Activated CD4-positive, alpha-beta T cell treated with anti-CD3 and anti-CD28 coated beads, Interleukin-2, amount 50 U/mL, for 16 hours (primary cell): Measurements from ENCODE around the gene PHKB.

Source experiments
- DNase-seq: peaks from one replicate; pipeline ENCODE4 v3.0.0-alpha.2; 2020

The PHKB gene

DNA sequence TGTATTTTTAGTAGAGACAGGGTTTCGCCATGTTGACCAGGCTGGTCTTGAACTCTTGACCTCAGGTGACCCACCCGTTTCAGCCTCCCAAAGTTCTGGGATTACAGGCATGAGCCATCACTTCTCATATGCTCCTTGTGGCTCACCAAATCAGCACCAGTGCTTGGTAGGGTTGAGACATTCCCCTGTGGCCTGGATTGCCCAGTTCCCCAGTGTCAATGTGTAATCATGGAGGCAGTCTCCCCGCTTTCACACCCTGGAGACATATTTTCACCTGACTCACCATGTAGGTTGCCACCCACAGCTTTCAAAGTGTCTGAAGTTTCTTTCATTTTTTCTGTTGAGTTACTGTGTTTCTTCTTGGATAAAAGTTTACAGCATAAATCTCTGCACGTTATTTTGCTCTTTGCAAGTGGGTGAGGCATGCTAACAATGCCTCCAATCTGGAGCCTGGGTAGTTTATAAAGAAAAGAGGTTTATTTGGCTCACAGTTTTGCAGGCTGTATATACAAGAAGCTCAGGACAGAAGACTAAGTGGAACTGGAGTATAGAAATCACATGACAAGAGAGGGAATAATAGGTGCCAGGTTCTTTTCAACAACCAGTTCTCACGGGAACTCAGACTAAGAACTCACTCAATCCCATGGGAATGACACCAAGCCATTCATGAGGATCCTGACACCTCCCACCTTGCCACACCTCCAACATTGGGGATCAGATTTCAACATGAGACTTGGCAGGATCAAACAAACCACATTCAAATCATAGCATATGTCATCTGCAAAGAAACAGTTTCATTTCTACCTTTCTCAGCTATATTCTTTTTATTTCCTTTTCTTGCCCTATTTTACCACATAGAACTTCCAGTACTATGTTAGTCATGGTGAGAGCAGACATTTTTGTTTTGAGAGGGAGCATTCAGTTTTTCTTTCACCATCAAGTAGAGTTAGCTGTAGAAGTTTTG is 113.2 kb downstream of the PHKB start:
- DNase-seq, result peak; percentile 33

DNA sequence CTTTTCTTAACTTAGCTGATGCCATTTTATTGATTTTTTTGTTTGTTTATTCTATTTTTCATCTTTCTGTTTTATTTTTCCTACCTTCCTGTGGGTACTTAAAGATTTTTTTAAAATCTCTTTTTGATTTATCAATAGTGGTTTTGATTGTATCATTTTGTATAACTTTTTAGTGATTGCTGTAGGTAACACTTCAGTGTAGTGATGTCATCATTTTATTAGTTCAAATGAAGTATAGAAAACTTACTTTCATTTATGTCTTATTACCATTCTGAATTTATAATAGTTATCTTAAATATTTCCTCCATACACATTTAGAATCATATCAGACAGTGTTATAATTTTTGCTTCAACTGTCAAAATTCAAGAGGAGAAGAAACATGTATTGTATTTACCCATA is 115.9 kb downstream of the PHKB start:
- no peak for DNase-seq

DNA sequence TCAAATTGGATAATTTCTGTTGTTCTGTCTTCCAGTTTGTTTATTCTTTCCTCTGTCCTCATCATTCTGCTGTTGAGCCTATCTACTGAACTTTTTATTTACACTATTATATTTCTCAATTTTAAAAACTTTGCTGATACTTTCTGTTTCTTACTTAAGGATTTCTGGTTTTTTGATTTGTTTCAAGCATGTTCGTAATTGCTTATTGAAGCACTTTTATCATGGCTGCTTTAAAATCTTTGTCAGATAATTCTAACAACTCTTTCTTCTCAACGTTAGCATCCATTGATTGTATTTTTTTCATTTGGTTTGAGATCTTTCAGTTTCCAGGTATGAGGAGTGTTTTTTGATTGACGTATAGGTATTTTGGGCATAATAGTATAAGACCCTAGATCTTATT is 116.9 kb downstream of the PHKB start:
- no peak for DNase-seq

DNA sequence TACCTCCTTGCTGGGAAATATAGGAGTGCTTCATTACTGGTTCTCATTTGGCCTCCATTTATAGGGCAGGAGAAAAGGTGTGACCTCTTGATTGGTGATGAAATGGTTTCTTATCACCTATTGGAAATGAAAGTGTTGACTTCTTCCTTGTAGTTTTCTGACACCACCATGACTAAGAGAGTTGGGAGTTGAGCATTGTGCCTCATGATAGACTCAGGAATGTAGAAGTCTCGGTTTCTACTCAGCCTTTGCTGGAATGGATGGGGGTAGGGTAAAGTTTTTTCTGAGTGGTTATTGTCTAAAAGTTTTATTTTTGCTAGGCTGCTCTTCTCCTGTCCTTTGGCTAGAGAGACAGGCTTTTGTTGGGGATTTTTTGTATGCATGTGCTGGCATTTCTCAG is 117.4 kb downstream of the PHKB start:
- DNase-seq, result no peak

DNA sequence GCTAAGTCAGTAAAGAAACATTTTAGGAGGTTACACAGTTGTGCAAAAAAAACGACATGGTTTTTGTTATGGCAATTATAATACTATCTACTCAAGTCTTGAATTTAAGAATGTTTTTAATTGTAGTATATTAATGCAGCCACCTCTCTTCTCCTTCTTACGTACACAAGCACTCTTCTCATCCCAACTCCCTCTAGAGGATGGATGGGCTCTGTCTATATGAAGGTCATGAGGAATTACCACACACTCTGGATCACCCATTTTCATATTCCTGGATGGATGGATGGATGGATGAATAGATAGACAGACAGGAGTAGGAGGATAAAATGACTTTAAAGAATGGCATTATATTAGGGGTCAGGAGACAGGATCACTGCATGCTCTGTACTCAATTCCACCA is 120.0 kb downstream of the PHKB start:
- DNase-seq, result no peak

DNA sequence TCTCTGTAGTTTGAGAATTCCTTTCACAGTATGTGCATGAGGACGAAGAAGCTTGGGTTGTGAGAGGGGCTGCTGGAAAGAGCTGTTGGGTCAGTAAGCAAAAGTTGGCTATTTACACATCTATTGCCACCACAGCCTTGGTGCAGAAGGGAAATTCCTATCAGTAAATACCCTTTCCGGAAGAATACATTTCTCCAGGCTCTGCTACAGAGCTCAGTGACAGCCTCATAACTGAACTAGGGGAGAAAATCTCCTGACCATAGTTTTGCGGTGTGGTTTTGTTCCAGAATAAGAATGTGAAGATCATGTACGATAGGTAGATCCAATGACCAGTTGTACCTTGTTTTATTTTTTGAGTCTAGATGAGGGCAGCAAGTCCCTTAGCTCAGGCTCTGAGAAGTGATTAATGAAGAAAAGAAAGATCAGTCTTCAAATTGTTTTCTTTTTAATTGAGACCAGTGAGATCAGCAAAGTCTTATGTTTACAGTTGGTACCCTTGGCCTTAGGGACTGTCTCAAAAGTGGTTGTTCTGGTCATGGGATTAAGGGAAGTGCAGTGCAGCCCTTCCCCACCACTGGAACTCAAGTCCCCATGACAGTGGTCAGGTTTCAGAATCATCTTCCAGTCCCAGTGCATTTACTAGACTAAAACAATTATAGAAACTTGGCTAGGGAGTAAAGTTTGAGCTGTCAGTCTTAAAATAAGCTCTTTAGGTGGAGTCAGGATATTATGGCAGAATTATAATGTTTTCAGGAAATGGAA is 123.5 kb downstream of the PHKB start:
- no peak for DNase-seq

DNA sequence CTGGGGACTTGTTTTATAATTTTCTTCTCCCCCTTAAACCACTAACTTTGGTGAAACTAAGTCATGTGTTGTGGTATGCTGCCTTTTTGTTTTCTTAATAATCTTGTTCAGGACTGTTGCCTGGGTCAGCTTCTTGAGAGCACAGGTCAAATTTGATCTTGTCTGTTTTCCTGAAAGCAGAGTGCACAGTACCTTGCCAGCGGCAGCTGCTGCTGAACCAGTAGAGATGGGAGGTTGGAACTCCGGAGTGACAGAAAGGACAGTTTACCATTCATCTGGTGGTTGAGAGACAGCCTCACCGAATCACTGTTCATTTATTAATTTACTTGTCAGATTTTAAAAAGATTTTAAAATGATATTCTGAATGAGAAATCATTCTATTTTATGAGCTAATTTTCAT is 125.0 kb downstream of the PHKB start:
- DNase-seq, result no peak

DNA sequence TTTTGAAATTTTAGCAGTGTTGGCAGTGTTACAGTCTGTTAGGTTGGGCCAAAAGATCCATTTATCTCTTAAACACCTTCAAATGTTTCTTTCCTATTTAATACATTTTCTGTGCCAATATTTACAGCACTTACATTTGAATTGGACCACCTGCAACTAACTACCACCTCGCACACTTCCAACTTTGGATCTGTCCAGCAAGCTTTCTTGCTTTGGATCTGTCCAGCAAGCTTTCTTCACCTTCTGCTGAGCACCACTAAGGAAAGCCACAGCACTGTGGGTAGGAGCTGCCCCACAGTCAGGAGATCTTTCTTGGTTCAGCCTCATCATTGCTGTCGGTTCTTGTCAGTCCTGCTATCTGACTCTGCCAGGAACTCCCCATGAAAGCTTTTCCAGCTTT is 129.3 kb downstream of the PHKB start:
- DNase-seq, result no peak

DNA sequence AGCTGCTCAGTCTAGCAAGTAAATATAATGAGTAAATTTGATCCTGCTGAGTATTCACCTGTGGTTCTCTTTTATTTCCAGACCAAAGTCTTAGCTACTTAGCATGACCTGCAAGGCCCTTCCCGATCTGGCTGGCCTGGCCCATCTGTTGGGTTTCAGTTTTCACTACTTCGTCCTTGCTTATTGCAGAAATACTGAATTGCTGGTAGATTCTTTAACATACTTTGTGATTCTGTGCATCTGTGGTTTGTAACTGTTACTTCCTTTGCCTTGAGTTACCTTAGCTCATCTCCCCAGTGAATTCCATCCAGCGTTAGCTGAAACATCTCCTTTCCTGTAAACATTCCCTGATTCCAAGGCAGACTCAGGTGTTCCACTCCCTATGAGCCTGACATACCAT is 131.1 kb downstream of the PHKB start:
- no peak for DNase-seq

DNA sequence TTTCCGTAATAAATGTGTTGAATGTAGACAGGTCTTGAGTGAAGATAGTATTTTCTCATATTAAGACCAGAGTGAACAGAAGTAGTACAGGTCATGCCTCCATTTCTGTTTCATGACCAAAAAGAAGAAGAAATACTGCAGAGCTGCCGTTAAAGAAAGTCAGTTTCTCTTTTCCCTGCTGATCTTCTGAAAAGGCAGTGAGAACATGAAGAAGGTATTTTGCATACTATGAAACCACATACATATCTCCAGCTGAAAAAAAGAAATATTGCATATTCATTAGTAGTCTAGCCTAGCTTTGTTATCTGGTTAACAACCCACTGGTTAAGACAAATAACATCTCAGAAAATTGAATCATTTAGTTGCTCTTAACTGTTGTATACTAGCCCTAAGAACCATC is 138.4 kb downstream of the PHKB start:
- no peak for DNase-seq

DNA sequence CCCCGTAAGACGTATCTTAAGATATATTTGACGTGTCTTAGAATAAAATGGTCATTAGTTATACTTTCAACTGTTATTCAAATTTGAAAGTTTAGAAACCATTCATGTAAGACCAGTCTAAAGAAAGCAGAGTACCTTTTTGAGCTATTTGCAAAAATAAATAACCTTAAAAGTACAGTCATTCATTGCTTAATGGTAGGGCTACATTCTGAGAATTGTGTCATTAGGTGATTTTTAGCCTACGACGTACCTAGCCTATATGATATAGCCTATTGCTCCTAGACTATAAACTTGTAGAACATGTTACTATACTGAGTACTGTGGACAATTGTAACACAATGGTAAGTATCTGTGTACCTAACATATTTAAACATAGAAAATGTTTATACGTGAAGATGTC is 139.2 kb downstream of the PHKB start:
- no peak for DNase-seq

DNA sequence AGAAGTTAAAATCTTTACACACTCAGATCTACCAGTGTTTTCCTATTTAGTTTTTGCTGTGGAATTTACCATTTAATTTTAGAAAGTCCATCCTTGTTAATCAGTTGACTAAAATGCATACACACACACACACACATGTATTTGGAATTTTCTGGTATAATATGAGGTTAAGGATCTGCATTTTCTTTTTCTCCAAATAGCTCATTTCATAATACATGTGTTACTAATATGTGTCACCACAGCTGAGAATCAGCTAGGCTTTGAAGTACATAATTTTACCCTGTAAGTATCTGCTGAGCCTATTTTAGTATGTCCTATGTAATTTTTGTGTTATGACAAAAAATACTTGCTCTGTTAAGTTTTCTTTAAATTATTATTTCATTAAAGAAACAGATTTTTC is 143.2 kb downstream of the PHKB start:
- no peak for DNase-seq

DNA sequence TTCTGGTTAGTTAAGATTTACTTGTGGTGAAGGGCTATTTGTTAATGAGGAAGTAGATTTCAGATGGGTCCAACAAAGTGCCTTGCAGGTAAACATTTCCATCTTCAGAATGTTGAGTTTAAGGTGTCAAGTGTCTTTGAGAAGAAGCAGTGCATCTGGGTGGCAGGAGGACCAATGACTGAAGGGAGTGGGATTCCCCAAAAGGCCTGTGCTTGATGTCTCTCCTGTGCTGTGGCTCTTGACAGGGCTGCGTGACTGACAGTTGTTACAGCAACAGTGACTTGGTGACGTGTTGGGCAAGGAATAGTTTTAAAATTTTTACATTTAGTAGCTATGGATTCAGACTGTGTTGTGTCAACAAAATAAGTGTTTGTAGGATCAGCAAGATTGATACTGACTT is 149.9 kb downstream of the PHKB start:
- DNase-seq, result no peak

DNA sequence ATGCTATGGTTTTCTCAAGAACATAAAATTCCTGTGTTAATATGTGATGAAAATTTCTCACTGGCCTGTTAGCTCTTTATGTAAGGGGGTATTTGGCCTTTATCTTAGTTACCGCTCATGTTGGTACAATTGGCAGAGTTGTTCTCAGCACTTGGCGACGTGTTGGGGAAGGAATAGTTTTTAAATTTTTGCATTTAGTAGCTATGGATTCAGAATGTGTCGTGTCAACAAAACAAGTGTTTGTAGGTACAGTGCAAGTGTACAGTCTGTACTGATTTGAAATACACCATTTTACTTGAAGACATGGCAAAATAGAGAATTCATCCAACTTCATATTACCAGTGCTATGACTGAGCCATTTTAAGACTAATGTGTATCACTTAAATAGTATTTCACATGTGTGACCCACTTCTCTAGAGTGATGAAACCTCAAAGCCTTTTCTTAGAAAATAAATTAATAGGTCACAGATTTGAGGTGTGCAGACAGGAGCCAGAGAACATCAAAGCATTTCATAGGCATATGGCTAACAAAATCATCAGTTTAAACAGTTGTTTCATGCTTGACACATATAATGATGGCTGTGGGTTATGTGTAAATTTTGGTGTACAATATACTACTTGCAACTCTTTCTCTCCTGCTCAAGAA is 150.8 kb downstream of the PHKB start:
- no peak for DNase-seq

DNA sequence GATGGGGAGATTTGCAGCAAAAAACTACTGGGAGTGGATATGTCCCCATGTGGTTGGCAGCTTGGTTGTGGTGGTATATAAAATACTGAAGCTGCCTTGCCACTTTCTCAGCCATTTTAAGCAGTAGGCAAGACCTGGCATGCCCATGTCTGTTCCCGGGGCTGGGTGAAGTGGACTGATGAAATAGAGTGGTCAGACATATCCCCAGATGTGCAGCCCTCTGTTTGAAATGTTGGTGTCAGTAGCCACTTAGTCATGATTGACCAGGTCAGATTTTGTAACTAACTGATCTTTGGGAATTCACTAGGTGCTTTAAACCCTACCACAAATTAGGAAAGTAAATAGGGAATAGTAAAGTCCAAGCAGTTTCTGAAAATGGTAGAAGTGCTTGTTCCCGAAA is 151.6 kb downstream of the PHKB start:
- DNase-seq, result no peak

DNA sequence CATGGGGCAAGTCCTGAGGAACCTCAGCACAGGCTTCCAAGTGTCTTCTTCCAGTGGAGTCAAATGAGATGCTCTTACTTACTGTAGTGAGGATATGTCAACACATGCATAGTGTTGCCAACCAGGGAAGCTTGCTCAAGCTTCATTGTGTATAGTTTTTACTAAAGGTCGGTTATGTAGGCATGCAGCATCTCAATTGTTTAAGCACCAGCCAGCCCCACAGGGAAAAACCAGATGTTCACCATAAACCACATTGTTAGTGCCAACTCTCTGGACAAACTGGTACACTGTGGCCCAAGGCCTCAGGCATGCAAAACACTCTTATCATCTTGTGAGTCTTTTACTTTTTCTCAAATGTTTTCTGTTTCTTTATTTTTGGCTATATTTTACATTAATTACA is 152.1 kb downstream of the PHKB start:
- no peak for DNase-seq

DNA sequence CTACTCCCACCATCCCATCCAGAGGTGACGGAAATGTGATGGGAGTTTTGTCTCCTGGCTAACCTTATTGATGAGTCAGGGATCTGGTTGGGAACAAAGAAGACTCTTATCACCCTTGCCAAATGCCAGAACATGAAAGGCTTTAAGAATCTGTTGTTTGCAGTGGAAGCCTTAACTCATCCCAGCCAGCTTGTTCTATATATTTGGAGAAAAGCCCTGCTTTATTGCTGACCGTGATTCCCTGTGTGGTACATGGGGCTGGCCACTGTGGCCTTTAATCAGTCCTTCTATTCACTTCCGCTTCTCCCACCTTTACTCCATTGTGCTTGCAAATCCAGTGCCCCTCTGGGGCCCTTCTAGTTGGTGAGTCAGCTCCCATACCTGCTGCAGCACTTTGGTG is 156.6 kb downstream of the PHKB start:
- DNase-seq, result no peak

DNA sequence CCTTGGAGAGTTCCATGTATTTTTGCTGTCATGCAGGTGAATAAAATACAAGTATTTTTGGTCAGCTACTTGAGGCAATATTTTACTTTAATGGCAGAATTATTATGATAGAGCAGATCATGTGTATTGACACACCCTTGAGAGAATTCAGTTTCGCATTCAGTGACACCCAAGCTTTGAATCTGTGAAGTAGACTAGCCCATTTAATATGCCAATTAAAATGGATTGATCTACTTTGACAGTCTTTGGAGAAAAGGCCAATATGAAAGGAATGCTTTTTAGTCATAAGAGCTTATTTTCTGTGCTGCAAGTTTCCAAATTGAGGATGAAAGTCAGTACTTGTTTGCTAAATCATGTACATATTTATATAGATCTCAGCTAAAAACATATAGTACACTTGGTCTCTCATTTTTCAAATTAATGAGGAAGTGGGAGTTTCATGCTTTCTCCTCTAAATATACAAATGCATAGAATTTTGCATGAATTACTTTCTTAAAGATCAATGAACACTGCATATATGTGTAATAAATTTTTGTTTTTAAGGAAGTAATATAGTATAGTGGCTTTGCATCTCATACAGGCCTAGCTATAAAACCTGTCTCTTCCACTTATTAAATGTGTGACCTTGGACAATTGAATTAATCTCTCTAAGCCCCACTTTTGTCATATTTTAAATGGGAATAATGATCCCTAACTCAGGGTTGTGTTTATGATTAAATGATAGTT is 161.5 kb downstream of the PHKB start:
- no peak for DNase-seq

DNA sequence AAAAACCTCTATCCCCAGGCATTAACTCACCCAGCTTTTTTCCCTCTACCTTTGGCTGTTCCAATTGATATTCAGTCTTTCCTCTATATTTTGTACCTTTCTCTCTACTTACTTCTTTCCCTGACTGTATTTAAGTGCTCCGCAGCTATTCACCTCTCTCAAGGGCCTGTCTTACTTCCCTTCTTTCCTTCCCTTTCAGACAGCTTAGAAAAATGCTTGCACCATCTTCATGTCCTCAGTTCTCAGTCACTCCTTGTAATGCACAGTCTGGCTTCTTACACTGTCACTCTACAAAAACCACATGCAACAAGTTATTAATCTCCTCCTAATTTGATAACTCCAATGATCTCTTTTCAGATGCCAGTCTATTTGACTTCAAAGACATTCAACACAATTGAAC is 163.4 kb downstream of the PHKB start:
- no peak for DNase-seq

DNA sequence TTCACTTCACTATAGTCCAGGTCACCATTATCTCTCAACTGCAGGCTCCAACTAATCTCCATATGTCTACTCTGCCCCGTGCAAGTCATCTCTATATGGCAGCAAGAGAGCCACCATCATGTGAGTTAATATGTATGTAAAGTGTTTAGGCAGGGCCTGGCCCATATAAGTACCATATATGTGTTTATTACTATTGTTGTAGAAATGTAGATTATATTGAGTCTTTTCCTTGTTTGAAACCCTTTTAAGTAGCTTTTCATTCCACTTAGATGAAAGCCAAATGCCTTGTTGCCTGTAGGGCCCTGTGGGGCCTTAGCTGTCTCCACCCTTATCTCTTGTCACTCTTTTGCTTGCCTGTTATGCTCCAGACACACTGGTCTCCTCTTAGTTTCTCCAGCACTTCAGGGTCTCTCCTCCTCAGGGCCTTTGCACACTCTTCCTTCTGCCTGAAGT is 164.0 kb downstream of the PHKB start:
- DNase-seq, result no peak

DNA sequence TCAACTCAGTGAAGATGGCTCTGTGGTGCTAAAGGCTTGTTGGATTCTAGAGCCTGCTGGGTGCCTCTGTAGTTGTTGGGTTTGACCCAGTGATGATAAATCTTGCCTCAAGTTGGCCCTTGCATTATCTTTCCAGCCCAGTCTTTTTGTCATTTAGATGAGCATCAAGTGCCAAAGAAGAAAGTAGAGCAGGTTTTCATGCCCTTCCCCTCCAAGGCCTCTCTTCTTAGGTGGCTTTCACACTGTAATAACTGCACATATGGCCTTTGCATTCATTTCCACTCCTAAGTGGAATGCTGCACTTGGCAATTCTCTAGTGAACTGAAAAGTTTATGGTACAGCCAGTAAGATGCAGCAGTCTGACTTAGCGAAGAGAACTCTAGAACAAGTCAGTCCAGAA is 165.1 kb downstream of the PHKB start:
- no peak for DNase-seq

DNA sequence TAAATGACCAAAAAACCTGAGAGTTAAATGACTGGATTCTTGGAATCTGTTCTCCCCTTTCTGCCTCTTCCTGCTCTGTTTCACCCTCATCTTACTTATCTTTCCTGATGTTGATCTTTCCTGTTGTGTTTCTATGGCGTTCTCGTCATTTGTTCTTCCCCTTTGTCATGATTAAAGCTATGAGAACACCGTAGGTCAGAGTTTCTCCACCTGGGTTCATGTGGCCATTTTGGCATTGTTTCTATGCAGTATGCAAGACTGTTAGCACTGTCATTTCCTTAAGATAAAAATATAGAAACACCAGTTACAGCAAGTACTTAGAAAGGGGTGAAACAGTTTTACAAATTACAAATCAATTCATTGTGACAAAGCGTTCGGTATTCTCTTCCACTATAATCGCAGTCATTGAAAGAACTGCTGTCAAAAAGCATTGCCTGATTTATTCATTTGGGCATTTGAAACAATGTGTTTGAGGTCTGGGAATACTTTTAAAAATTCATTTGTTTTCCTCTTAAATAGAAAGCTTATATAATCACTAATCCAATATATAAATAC is 166.0 kb downstream of the PHKB start:
- DNase-seq, result no peak

DNA sequence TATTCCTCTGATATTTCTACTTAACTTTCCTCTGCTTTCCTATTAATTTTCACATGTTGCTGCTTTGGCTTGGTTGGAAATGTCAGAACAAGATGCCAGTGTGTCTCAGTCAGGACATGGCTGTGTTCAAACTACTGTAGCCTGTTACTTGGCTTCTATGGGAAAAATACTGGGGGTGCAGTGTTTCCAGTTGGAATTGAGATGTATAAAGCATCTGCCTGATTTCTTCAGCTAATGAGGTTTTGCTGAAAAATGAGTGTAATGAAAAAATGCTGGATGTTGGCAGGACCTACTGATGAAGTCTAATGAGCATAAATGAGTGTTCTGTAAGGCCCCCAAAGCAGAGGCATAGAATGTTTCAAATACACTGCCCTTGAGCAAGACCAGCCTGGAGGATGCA is 166.6 kb downstream of the PHKB start:
- DNase-seq, result no peak
